GM13976 (cell line): ENCODE results near the gene KCTD16.

Source experiments
- DNase-seq: peaks from one replicate; pipeline ENCODE4 v3.0.0; 2012; ENCODE audit warnings: low spot score
- in situ Hi-C: fragments of 300-500 bp; cut with MboI; formaldehyde crosslinking; loops from one replicate; pipeline ENCODE4 v1.12.0; 2022; ENCODE audit warnings: low sequenced_read_pairs, mixed read lengths, inconsistent platforms; ENCODE audit not compliant: unreplicated experiment
- TF ChIP-seq, protein P1 (sequence below): IDR thresholded peaks from 2 replicates; pipeline ENCODE4 v1.5.1; 2012; ENCODE audit warnings: borderline replicate concordance, mild to moderate bottlenecking; ENCODE audit not compliant: insufficient read depth; ENCODE audit errors: extremely low read depth, missing control alignments, control extremely low read depth

Gene KCTD16

GRCh38 chr5:144284036-144284435 lies 113.4 kb downstream of the KCTD16 start:
- TF ChIP-seq, protein P1, sequence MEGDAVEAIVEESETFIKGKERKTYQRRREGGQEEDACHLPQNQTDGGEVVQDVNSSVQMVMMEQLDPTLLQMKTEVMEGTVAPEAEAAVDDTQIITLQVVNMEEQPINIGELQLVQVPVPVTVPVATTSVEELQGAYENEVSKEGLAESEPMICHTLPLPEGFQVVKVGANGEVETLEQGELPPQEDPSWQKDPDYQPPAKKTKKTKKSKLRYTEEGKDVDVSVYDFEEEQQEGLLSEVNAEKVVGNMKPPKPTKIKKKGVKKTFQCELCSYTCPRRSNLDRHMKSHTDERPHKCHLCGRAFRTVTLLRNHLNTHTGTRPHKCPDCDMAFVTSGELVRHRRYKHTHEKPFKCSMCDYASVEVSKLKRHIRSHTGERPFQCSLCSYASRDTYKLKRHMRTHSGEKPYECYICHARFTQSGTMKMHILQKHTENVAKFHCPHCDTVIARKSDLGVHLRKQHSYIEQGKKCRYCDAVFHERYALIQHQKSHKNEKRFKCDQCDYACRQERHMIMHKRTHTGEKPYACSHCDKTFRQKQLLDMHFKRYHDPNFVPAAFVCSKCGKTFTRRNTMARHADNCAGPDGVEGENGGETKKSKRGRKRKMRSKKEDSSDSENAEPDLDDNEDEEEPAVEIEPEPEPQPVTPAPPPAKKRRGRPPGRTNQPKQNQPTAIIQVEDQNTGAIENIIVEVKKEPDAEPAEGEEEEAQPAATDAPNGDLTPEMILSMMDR, result no peak
- DNase-seq, result no peak
- in situ Hi-C loops, result no loop called here

GRCh38 chr5:144284931-144285502 lies 114.3 kb downstream of the KCTD16 start:
- DNase-seq, result no peak
- TF ChIP-seq, protein P1, result no peak
- in situ Hi-C loops, result no loop called here

- no peak for DNase-seq
- in situ Hi-C loops, result no loop called here
- TF ChIP-seq, protein P1, result no peak
These were observed 118.6 kb downstream of the KCTD16 start for GRCh38 chr5:144289277-144289676.

DNA sequence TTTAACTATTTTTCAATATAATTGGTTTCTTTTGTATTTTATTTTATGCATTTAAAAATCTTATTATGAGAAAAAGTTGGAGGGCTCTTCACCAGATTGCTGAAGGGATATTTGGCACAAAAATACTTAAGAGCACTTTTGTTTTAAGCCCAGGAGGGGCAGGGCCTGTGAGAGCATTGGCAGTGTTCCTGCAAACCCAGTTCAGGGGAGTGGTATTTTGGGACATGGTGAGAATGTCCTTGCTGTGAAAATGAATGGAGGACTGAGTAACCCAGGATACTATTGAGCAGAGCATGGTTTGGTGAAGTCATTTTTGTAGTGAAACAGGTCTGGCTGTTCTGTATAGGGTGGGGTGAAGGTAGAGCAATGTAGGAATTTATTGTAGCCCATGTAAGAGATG lies 121.4 kb downstream of the KCTD16 start:
- no peak for DNase-seq
- TF ChIP-seq, protein P1, result no peak
- in situ Hi-C loops, result no loop called here

GRCh38 chr5:144295284-144295683 lies 124.6 kb downstream of the KCTD16 start:
- TF ChIP-seq, protein P1, result no peak
- in situ Hi-C loops, result no loop called here
- DNase-seq, result no peak

GRCh38 chr5:144297081-144297480 lies 126.4 kb downstream of the KCTD16 start:
- in situ Hi-C loops, result no loop called here
- TF ChIP-seq, protein P1, result no peak
- DNase-seq, result no peak
